ENCODE results near the gene ENHO. TPM values are rescaled to one million over a fixed set of nuclear protein-coding genes. Genes with fewer than 3 reads are reported as not detected.

Gene ENHO
- total RNA-seq, 1 donor from 2014 or later: 0.86 TPM

- no peaks in the 10 kb centered on the region for H3K9me3 Mint-ChIP-seq (ENCODE audit: unreplicated experiment)
- H3K36me3 Mint-ChIP-seq (ENCODE audit: unreplicated experiment): no peaks in the 10 kb centered on the region
- TF ChIP-seq CTCF (IDR thresholded peaks at IDR 0.05): no peak
- H3K27me3 Mint-ChIP-seq (ENCODE audit: unreplicated experiment): peaks cover 32% of the 10 kb centered on the region
- DNase-seq (ENCODE audit: extremely low spot score, unreplicated experiment): no peak
- H3K4me1 Mint-ChIP-seq (ENCODE audit: unreplicated experiment): no peaks in the 10 kb centered on the region
- no peak overlapping the region for H3K27ac Mint-ChIP-seq (ENCODE audit: unreplicated experiment)
- no peak overlapping the region for H3K4me3 Mint-ChIP-seq (ENCODE audit: unreplicated experiment)
Observed at GRCh38 chr9:34493972-34494535, 28.7 kb downstream of the ENHO start.

GRCh38 chr9:34492051-34492450, 30.7 kb downstream of the ENHO start:
- TF ChIP-seq CTCF (IDR thresholded peaks at IDR 0.05): no peak
- Mint-ChIP-seq H3K27me3 (ENCODE audit: unreplicated experiment) (peaks cover 30% of the 10 kb centered on the region), H3K4me1 (ENCODE audit: unreplicated experiment) (no peaks in the 10 kb centered on the region), H3K9me3 (ENCODE audit: unreplicated experiment) (no peaks in the 10 kb centered on the region), H3K27ac (ENCODE audit: unreplicated experiment) (no peak overlapping the region), H3K4me3 (ENCODE audit: unreplicated experiment) (no peak overlapping the region), H3K36me3 (ENCODE audit: unreplicated experiment) (no peaks in the 10 kb centered on the region)
- no peak for DNase-seq (ENCODE audit: extremely low spot score, unreplicated experiment)

GRCh38 chr9:34491596-34491995, 31.2 kb downstream of the ENHO start:
- no peak for TF ChIP-seq CTCF (IDR thresholded peaks at IDR 0.05)
- H3K27me3 Mint-ChIP-seq (ENCODE audit: unreplicated experiment): peaks cover 34% of the 10 kb centered on the region
- no peaks in the 10 kb centered on the region for H3K36me3 Mint-ChIP-seq (ENCODE audit: unreplicated experiment)
- no peak for DNase-seq (ENCODE audit: extremely low spot score, unreplicated experiment)
- no peaks in the 10 kb centered on the region for H3K9me3 Mint-ChIP-seq (ENCODE audit: unreplicated experiment)
- no peak overlapping the region for H3K4me3 Mint-ChIP-seq (ENCODE audit: unreplicated experiment)
- no peaks in the 10 kb centered on the region for H3K4me1 Mint-ChIP-seq (ENCODE audit: unreplicated experiment)
- H3K27ac Mint-ChIP-seq (ENCODE audit: unreplicated experiment): no peak overlapping the region

GRCh38 chr9:34490760-34491159, 32.0 kb downstream of the ENHO start:
- no peaks in the 10 kb centered on the region for H3K4me1 Mint-ChIP-seq (ENCODE audit: unreplicated experiment)
- TF ChIP-seq CTCF (IDR thresholded peaks at IDR 0.05): no peak

GRCh38 chr9:34490360-34490759, 32.4 kb downstream of the ENHO start:
- Mint-ChIP-seq H3K4me3 (ENCODE audit: unreplicated experiment) (no peak overlapping the region), H3K27me3 (ENCODE audit: unreplicated experiment) (peaks cover 42% of the 10 kb centered on the region), H3K27ac (ENCODE audit: unreplicated experiment) (no peak overlapping the region), H3K9me3 (ENCODE audit: unreplicated experiment) (no peaks in the 10 kb centered on the region), H3K4me1 (ENCODE audit: unreplicated experiment) (no peaks in the 10 kb centered on the region), H3K36me3 (ENCODE audit: unreplicated experiment) (no peaks in the 10 kb centered on the region)
- no peak for TF ChIP-seq CTCF (IDR thresholded peaks at IDR 0.05)
- no peak for DNase-seq (ENCODE audit: extremely low spot score, unreplicated experiment)

More at GRCh38 chr9:34490760-34491159, 32.0 kb downstream of the ENHO start:
- H3K36me3 Mint-ChIP-seq (ENCODE audit: unreplicated experiment): no peaks in the 10 kb centered on the region
- H3K27ac Mint-ChIP-seq (ENCODE audit: unreplicated experiment): no peak overlapping the region
- DNase-seq (ENCODE audit: extremely low spot score, unreplicated experiment): no peak
- H3K4me3 Mint-ChIP-seq (ENCODE audit: unreplicated experiment): no peak overlapping the region
- peaks cover 38% of the 10 kb centered on the region for H3K27me3 Mint-ChIP-seq (ENCODE audit: unreplicated experiment)
- no peaks in the 10 kb centered on the region for H3K9me3 Mint-ChIP-seq (ENCODE audit: unreplicated experiment)
